ENCODE measurements around the gene CHCHD4.

The CHCHD4 gene

GRCh38 chr3:14135581-14135980 lies 10.9 kb upstream of the CHCHD4 start:
- H3K27me3 ChIP-seq, result no peaks in the 10 kb centered on the region
- no peak overlapping the region for H3K9ac ChIP-seq
- peaks cover 94 to 100% (median 100%) of the 10 kb centered on the region in 11 experiments for H3K36me3 ChIP-seq
- peaks cover 0 to 78% (median 26%) of the 10 kb centered on the region in 11 experiments; a peak in 11 of 22 replicates for H4K20me1 ChIP-seq
- no peak overlapping the region for H3K4me3 ChIP-seq
- peaks cover 0 to 3% (median 0%) of the 10 kb centered on the region in 10 experiments; a peak in 4 of 20 replicates for H3K4me1 ChIP-seq
- H3K9me3 ChIP-seq (replicated peaks in 1 of 11), result no peaks in the 10 kb centered on the region
- no peak overlapping the region for H3K4me2 ChIP-seq
- H3K27ac ChIP-seq, result no peak overlapping the region
- no peak for TF ChIP-seq Cebpa-rat (IDR thresholded peaks at IDR 0.05)

DNA sequence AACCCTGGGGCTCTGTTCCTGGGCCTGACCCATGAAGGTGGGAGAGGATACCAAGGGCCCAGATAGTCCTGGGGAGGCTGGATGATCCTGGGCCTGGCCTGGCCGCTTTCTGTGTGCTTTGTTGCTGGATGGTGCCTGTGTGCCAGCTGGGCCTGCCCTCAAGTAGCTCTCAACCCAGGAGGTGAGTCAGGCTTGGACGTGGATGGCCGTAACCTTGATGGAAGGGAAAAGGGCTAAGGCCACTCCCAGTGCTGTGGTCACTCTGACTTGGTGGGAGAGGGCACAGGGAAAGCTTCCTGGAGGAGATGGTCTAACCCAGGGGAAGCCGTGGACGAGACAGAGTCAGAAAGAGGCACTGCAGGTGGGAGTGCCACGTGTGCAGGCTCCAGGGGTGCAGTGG lies 9.6 kb upstream of the CHCHD4 start:
- TF ChIP-seq Cebpa-rat (IDR thresholded peaks at IDR 0.05), result no peak

DNA sequence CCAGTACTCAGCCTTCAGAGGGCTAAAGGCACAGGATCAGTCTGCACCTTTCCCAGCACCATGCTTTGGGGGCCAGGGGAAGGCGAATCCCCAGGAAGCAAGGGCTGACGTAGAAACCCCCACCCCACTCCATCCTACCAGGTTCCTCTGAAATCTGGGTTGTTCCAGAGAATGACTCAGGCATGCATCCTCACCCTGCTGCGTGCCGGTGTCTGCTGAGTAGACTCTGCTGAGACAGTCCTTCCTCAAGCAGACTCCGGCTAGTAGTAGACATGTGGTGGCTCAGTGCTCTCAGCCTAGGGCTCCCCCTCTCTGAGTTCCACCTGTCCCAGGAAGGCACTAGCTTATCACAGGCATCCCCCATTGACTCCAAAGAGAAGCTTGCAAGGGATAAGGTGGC lies 9.2 kb upstream of the CHCHD4 start:
- peaks cover 0 to 1% (median 0%) of the 10 kb centered on the region in 11 experiments; a peak in 1 of 22 replicates for H3K9me3 ChIP-seq (replicated peaks in 1 of 11)
- H3K27ac ChIP-seq, result no peak overlapping the region
- H3K27me3 ChIP-seq, result no peaks in the 10 kb centered on the region
- H3K4me2 ChIP-seq, result no peak overlapping the region
- peaks cover under 1 to 82% (median 39%) of the 10 kb centered on the region in 11 experiments; a peak in 17 of 22 replicates for H4K20me1 ChIP-seq
- peaks cover 95 to 100% (median 99%) of the 10 kb centered on the region in 11 experiments for H3K36me3 ChIP-seq
- H3K4me1 ChIP-seq, result no peaks in the 10 kb centered on the region
- TF ChIP-seq Cebpa-rat (IDR thresholded peaks at IDR 0.05), result no peak
- H3K4me3 ChIP-seq, result no peak overlapping the region
- H3K9ac ChIP-seq, result no peak overlapping the region; a peak in 1 of 22 replicates

More for the DNA sequence above, 9.6 kb upstream of the CHCHD4 start:
- no peak overlapping the region for H3K4me3 ChIP-seq
- peaks cover 0 to 84% (median 34%) of the 10 kb centered on the region in 11 experiments; a peak in 12 of 22 replicates for H4K20me1 ChIP-seq
- H3K9me3 ChIP-seq (replicated peaks in 1 of 11), result no peaks in the 10 kb centered on the region
- no peak overlapping the region for H3K27ac ChIP-seq
- H3K4me2 ChIP-seq, result no peak overlapping the region
- H3K4me1 ChIP-seq, result no peaks in the 10 kb centered on the region
- peaks cover 95 to 100% (median 99%) of the 10 kb centered on the region in 11 experiments for H3K36me3 ChIP-seq
- H3K27me3 ChIP-seq, result no peaks in the 10 kb centered on the region
- no peak overlapping the region; a peak in 1 of 22 replicates for H3K9ac ChIP-seq

GRCh38 chr3:14133188-14133800 lies 8.6 kb upstream of the CHCHD4 start:
- H3K36me3 ChIP-seq, result peaks cover 95 to 100% (median 99%) of the 10 kb centered on the region in 11 experiments
- H4K20me1 ChIP-seq, result peaks cover 4 to 82% (median 44%) of the 10 kb centered on the region in 11 experiments; a peak in 19 of 22 replicates
- peaks cover 0 to 2% (median under 1%) of the 10 kb centered on the region in 10 experiments; a peak in 7 of 20 replicates for H3K4me1 ChIP-seq
- no peak overlapping the region; a peak in 1 of 22 replicates for H3K9ac ChIP-seq
- H3K27me3 ChIP-seq, result no peaks in the 10 kb centered on the region
- no peak overlapping the region for H3K27ac ChIP-seq
- peaks cover 0 to 5% (median 0%) of the 10 kb centered on the region in 11 experiments; a peak in 2 of 22 replicates for H3K9me3 ChIP-seq (replicated peaks in 1 of 11)
- no peak overlapping the region for H3K4me2 ChIP-seq
- H3K4me3 ChIP-seq, result no peak overlapping the region
- TF ChIP-seq Cebpa-rat (IDR thresholded peaks at IDR 0.05), result no peak

GRCh38 chr3:14132689-14133088 lies 8.0 kb upstream of the CHCHD4 start:
- H3K4me1 ChIP-seq, result peaks cover 0 to 8% (median 6%) of the 10 kb centered on the region in 10 experiments; a peak in 10 of 20 replicates
- no peak overlapping the region for H3K27ac ChIP-seq
- TF ChIP-seq Cebpa-rat (IDR thresholded peaks at IDR 0.05), result no peak
- no peak overlapping the region for H3K4me2 ChIP-seq
- H3K9ac ChIP-seq, result no peak overlapping the region
- H4K20me1 ChIP-seq, result peaks cover 10 to 84% (median 50%) of the 10 kb centered on the region in 11 experiments; a peak in 20 of 22 replicates
- H3K4me3 ChIP-seq, result no peak overlapping the region
- peaks cover 0 to 5% (median 0%) of the 10 kb centered on the region in 11 experiments; a peak in 2 of 22 replicates for H3K9me3 ChIP-seq (replicated peaks in 1 of 11)
- no peaks in the 10 kb centered on the region for H3K27me3 ChIP-seq
- peaks cover 95 to 100% (median 99%) of the 10 kb centered on the region in 11 experiments for H3K36me3 ChIP-seq

DNA sequence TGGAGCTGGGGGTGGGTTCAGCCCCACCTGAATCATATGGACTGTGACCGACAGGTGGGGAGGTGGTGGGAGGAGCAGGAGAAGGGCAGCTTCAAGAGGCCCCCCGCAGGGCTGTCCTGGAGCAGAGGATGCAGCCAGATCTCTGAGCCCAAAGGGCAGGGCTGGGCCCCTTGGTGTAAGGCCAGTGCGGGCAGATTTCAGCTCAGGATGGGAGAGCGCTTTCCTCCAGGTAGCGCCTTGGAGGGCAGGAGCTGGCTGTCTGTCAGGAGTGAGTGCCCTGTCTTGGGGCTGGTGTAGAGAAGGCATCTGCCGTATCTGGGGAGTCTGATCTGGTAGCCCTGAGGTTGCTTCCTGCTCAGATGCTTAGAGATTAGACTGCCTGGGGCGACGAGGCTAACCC lies 7.5 kb upstream of the CHCHD4 start:
- H3K4me1 ChIP-seq, result peaks cover 0 to 14% (median 12%) of the 10 kb centered on the region in 10 experiments; a peak in 14 of 20 replicates
- TF ChIP-seq Cebpa-rat (IDR thresholded peaks at IDR 0.05), result no peak
- H3K4me3 ChIP-seq, result no peak overlapping the region
- H4K20me1 ChIP-seq, result peaks cover 16 to 84% (median 56%) of the 10 kb centered on the region in 11 experiments; a peak in 21 of 22 replicates
- peak overlapping the region in 1 of 11 experiments; percentile 29; a peak in 1 of 22 replicates for H3K9ac ChIP-seq
- peaks cover 97 to 100% (median 99%) of the 10 kb centered on the region in 11 experiments for H3K36me3 ChIP-seq
- no peak overlapping the region for H3K27ac ChIP-seq
- H3K27me3 ChIP-seq, result no peaks in the 10 kb centered on the region
- no peak overlapping the region for H3K4me2 ChIP-seq
- H3K9me3 ChIP-seq (replicated peaks in 1 of 11), result peaks cover 0 to 5% (median 0%) of the 10 kb centered on the region in 11 experiments; a peak in 2 of 22 replicates

DNA sequence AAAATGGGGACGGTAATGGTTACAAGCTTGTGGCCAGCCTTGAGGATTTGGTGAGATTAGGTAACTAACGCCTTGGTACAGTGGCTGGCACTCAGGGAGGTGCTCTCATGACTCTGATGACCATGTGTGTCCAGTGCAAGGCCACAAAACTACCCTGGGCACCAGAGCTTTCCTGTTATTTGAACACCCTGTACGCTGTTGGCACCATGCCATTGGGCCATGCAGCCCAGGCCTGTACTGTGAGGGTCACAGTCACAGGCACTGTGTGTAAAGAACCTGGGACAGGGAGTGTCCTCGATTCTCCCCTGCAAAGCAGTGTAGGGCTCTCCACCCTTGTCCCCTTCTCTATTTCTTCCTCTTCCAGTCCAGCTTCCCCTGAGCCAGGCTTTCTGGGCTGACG lies 6.5 kb upstream of the CHCHD4 start:
- Histone ChIP-seq H3K4me1 (peaks cover 8 to 23% (median 22%) of the 10 kb centered on the region in 10 experiments), H3K36me3 (peaks cover 90 to 100% (median 93%) of the 10 kb centered on the region in 11 experiments), H3K27me3 (no peaks in the 10 kb centered on the region), H3K27ac (no peak overlapping the region), H4K20me1 (peaks cover 24 to 92% (median 66%) of the 10 kb centered on the region in 11 experiments; a peak in 21 of 22 replicates), H3K4me3 (no peak overlapping the region), H3K9me3 (replicated peaks in 1 of 11) (peaks cover 0 to 5% (median 0%) of the 10 kb centered on the region in 11 experiments; a peak in 2 of 22 replicates), H3K9ac (0 out of 22 replicates have a peak overlapping the region, but pooled peaks of 1 of the 11 experiments have one; percentile 26), H3K4me2 (no peak overlapping the region)
- no peak for TF ChIP-seq Cebpa-rat (IDR thresholded peaks at IDR 0.05)

GRCh38 chr3:14130707-14131106 lies 6.0 kb upstream of the CHCHD4 start:
- Histone ChIP-seq H3K27me3 (no peaks in the 10 kb centered on the region), H3K36me3 (peaks cover 85 to 97% (median 89%) of the 10 kb centered on the region in 11 experiments), H3K4me2 (no peak overlapping the region), H3K4me1 (peaks cover 12 to 28% (median 26%) of the 10 kb centered on the region in 10 experiments), H3K9ac (no peak overlapping the region), H3K27ac (no peak overlapping the region), H4K20me1 (peaks cover 29 to 95% (median 70%) of the 10 kb centered on the region in 11 experiments; a peak in 21 of 22 replicates), H3K9me3 (replicated peaks in 1 of 11) (peaks cover 0 to 5% (median 0%) of the 10 kb centered on the region in 11 experiments; a peak in 2 of 22 replicates), H3K4me3 (no peak overlapping the region)
- no peak for TF ChIP-seq Cebpa-rat (IDR thresholded peaks at IDR 0.05)

DNA sequence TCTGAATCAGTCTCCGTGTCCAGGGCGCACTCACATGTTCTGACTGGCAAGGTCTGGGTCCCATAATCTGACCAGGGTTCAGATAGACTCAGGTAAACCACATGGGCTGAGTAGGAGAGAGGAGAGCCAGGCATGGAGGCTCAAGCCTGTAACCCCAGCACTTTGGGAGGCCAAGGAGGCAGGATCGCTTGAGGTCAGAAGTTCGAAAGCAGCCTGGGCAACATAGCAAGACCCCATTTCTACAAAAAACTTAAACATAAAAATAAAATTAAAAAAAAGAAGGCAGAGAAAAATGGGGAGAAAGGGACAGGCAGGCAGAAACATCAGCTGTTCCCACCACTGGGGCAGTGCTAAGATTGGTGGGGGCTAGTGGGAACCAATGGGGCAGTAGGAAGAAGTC lies 5.6 kb upstream of the CHCHD4 start:
- Histone ChIP-seq H3K4me3 (no peak overlapping the region), H3K4me1 (peaks cover 13 to 28% (median 26%) of the 10 kb centered on the region in 10 experiments), H3K9me3 (replicated peaks in 1 of 11) (peaks cover 0 to 5% (median 0%) of the 10 kb centered on the region in 11 experiments; a peak in 2 of 22 replicates), H3K27ac (no peak overlapping the region), H4K20me1 (peaks cover 29 to 94% (median 74%) of the 10 kb centered on the region in 11 experiments; a peak in 21 of 22 replicates), H3K27me3 (no peaks in the 10 kb centered on the region), H3K36me3 (peaks cover 80 to 92% (median 84%) of the 10 kb centered on the region in 11 experiments), H3K9ac (no peak overlapping the region; a peak in 1 of 22 replicates), H3K4me2 (no peak overlapping the region)
- no peak for TF ChIP-seq Cebpa-rat (IDR thresholded peaks at IDR 0.05)

All from BLaER1 treated with 17β-estradiol and CSF1 and Interleukin-3, amounts not matched to agents 10 nM and 100 nM (cell line).